ENCODE data around the gene SSTR4.

The SSTR4 gene

DNA sequence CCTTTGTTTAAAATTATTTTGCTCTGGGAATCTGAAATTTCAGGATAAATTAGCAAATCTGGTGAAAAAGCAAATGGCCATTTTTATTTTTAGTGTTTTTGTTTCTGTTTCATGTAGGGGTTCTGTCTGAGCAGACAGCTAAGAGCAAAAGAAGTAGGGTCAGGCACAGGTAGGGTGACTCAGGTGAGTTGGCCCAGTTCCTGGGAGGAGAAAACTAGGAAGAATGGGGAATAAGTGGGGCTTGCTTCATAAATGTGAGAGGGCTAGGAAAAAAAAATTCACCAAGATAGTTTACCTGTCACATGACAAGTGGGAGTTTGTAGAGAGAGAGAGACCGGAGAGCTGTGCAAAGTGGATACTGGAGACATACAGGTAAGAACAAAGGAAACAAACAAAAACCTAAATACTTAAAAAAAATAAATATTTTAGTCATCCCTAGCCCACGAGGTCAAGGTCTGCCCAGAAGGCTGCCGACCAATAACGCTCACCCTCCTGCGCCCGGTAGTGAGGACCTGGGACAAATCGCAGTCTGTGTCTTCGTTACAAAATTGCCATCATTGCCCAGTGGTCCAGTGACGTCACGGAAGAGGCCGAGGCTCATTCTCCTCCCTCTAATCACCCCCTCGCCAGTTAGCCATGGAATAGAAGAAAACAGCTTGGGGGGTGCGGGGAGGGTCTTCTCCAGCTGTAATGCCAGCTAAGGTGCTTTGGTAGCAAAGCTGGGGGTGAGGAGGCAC is 12.1 kb downstream of the SSTR4 start:
- no peak for DNase-seq

DNA sequence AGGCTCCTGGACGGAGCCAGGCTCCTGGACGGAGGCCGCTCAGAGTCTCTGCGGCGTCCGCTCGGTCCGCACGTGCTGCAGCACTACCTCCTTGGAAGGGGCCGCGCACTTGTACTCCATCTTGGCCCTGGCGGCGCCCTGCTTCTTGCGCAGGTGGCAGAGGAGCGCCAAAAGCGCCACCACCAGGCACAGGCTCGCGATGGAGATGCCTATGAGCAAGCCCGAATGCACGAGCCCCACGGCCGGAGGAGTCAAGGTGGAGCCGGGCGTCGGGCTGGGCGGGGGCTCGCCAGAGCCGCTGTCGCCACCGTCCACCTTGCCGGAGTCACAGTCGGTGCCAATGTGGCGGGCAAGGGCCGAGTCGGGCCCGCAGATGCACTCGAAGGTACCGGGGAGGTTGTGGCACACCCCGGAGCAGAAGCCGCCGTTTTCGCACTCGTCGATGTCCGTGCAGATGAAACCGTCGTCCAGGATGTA is 12.7 kb downstream of the SSTR4 start:
- no peak for DNase-seq

DNA sequence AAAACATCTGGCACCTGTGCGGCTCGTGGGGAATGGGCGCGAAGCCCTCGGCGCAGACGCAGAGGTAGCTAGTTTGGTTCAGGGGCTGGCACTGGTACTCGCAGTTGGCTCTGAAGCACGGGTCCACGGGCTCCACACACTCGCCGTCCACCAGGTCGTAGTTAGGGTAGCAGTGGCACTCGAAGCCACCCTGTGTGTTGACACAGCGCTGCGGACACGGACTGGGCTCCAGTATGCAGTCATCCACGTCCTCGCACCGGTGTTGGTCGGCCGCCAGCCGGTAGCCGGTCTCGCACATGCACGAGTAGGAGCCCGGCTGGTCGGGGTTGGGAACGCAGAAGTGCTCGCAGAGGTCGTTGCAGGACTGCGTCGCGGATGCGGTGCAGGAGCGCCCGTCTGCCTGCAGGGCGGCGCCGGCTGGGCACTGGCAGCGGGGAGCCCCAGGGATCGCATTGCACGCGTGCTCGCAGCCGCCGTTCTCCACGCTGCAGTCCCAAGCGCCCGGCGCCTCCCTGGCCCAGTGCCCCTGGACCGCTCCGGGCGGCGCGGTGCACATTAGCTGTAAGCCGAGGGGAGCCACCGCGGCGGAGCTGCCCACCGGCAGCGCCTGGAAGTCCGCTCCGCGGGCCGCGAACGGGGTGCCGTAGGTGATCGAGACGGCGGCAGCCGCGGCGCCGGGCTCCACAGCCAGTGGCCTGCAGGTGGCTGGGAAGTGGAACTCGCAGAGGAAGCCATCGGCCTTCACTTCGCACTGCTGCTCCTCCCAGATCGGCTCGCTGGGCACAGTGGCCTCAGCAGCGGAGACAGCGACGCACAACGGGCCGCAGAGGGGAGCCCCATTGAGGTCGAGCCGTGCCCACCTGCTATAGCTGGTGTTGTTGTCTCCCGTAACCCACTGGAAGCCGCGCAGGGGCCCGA is 13.4 kb downstream of the SSTR4 start:
- DNase-seq, result no peak

DNA sequence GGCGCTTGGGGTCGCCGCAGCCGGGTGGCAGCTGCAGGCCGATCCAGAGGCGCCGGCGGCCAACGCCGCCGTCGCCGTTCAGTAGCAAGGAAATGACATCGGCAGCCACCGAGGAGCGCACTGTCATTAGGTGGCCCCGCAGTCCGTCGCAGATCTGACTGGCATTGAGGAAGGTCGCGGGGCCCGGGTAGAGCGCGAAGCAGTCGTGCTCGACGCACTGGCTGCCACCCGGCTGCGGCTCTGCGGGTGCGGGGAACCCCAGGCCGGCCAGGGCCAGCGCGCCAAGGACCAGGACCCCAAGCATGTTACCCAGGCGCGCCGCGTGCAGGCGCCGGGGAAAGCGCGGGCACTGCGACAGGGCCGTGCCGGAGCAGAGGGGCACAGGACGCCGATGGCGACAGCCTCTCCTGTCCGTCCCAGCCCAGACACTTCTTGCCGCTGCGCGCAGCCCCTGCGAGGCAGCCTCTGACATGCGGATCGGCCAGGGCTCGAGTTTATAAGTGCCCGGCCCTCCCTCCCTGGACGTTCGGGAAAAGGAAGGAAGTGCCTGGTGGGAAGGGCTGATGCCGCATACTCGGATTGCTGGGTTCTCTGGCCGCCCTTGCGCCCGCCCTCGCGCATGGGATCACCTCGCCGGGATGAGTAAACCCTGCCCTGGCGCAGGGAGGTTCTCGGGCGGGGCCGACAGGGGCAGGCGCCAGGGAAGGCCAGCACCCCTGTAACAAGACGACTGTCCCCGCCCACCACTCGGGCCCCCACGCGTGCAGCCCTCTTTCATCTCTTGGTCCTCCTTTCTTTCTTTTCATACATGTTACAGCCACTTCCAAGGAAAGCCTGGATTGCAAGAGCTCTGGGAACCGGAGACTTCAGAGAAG is 14.3 kb downstream of the SSTR4 start, which contains the start of gene THBD:
Gene THBD (minus strand): TSS at position 472 of the 875 bp plus-strand sequence. CDS start 168 bp downstream, at position 304.
- no peak for DNase-seq

DNA sequence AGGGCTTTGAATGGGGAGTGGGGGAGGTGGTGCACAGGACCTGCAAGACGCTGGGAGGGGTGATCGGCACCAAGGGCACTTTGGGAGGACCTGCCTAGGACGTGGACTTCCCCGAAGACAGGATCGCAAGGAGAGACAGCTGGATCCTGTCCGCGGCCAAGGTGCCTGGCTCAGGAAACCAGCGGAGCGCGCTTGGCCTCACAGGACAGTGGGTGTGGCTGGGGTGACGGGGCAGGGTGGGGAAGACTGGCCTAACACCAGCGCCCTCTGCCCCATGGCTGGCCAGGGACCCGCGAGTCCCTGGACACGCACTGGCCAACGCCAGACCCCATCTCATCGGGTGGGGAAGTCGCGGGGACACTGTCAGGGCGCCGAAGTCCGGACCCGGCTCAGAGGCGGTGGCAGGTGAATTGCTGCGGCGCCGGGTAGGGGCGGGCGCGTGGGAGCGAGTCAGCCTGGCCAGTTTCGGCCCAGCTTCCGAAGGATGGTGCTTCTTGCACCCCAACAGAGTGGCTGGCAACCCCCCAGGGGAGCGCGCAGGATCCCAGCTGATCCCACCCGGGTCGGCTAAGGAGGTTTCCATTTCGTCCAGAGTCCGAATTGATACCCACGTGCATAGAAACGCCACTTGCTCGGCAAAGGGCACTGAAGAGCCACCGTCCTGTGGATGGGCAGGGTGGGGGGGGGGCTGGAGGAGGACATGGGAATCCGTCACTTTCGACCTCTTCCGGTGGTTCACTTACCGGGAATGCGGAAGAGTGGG is 15.1 kb downstream of the SSTR4 start:
- DNase-seq, result no peak

DNA sequence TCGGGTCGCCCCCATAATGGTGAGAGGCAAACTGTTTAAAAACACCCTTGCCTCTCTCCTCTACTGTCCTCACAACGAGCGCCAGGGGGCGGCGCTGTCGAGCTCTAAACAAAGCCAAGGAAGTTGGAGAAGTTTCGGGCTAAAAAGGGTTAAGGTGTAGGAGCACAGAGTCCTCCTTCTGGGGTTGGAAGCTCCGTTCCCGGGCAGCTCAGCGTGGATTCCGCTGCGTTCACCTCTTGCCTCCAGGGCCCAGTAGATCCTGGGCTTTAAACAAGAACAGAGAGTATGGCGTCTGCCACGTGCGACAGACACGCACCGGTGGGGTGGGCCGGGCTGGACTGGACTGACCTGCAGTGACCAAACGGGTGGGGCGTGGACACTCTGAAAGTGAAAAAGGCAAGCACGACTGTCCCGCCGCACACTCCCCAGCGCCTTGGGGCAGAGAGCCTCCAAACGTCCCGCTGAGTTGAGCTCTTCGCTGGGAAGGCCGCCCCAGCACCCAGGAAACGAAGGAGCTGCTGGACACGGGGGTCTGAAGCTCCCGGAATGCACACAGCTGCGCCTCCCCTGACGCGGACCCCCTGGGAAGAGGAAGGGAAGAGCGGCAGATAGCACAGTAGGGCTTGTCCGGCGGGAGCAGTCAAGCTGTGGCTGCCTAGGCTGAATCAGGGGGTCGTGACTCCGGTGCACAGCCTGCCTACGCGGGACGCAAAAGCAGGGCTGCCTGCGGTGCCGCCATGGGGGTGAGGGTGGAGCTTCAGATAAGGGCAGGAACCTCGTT is 15.9 kb downstream of the SSTR4 start:
- no peak for DNase-seq

DNA sequence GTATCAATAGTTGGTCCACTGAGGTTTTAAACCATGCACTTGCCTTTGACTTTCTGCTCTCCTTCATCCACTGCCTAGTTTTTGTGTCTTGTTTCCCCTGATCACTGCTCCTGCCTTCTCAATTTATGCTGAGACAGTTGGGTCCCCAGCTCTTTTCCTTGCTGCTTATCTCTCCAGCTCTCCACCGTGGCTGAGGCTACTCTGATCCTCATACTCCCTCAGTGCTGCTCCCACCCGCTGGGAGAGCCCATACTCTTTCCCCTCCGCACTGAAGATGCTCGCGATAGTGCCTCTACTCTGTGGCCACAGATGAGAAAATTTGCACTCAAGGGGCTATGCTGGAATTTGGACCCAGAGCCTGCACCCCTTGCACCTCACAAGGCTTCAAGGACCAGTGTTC is 17.8 kb downstream of the SSTR4 start:
- no peak for DNase-seq

DNA sequence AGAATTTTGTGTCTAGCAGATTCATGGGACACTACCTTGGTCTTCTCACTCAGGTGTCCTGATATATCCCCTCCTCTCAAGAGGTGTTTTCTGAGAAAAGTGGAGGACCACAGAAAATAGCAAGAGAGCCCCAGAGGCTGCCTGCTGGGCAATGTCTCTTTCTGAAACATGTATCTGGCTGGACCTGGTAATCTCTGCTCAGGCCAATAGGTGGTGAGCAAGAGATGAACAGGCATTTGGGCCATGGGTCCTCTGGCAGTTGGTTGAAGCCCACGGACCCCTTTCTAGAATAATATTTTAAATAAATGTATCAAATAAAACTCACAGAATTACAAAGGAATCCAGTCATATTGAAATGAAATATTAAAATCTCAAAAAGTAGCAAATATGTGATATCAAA is 23.1 kb downstream of the SSTR4 start:
- no peak for DNase-seq

DNA sequence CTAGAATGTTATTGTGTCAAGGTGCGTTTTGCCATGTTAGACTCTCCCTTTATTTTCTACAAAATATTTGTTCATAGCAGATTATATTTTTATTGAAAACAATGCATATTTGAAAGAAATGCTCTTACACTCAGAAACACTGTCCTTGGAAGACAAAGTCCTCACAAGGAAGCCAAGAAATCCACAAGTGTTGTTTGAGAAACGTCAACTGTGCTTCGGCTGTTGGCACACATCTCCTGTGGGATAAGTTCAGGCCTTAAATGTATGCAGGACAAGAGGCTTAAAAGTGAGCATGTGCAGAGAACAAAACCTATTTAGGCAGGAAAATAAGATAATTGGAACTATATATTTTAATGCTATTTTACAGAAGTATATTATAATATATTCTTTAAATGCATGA is 23.9 kb downstream of the SSTR4 start:
- DNase-seq, result no peak

DNA sequence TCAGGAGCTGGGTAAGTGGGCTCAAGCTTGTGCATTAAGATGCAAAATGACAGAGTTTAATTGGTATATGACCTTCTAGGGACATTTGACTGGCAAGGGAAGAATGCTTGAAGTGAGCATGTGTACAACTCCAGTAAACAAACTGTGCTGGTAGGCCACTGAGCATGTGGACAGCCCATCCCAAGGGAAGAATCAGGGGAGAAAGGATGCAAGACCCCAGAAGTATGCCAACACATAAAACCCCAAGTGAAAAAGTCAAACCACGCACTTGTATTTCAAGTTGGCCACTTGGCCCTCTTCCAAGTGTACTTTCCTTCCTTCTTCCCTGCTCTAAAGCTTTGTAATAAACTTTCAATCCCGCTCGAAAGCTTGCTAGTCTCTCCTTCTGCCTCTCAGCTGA is 24.7 kb downstream of the SSTR4 start:
- DNase-seq, result no peak

DNA sequence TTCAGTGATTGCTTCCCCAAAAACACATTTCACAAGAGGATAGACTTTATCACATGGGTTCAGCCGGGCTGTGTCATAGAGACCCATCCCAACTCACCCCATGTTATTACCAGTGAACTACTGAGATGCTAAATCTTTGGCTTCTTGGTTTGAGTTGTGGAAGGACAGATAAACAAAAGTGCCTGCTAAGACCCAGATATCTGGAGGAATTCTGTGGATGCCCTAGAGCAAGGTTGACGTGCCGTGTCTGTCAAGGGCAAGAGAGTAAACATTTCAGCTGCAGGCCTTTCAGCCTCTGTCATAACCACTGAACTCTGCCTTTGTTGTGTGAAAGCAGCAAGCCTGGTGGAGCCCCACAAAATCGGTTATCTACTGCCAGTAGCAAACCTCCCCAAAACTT is 25.5 kb downstream of the SSTR4 start:
- DNase-seq, result no peak

DNA sequence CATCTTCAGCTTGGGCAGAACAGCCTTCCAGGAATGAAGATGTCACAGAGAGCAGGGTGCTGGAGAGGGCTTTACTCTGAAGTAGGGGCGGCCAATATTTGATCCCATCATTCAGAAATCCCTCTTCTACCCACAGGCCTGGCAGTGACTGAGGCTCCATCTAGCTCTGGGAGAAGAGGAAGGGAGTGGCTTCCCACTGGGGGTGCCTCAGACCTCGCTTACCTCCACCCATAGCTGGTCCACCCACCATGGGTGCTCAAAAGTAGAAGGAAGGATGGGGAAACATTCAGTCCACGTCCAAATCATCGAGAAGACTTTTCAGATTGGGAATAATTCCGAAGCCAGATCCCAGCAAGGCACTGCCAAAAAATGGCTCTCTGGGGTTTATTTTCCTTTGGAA is 26.1 kb downstream of the SSTR4 start:
- DNase-seq, result no peak

DNA sequence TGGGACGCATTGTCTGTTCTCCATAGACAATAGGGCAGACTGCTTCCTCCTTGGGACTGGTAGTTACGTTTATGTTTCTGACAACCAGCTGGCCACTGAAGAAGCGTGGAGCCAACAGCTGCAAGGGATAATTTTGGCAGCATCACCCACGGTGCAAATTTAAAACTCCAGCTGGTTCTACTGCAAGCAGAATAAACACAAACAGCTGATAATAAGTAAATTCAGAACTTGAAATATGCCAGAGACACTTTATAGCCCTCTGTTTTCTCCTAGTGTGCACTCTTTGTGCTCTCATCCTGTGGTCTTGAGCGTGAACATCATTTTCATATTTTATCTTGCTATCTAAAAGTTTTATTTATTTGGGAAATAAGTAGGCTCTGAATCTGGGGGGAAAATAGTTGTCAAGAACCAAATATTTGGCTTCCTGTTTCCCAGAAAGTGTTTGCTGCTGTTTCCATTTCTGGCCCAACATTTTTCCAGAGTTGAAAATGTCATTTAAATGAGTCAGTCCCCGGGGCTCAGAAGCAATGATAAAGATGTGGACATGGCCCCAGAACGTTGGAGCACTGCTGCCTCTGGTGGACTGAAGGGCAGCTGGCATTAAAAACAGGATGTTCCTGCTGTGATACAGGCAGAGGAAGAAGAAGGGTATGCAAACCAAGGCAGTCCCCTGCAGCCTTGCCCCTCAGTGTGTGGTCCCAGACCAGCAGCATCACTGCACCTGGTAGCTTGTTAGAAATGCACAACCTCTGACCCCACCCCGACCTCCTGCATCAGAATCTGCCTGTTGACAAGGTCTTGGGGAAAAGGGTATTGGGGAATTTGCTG is 26.8 kb downstream of the SSTR4 start:
- no peak for DNase-seq

DNA sequence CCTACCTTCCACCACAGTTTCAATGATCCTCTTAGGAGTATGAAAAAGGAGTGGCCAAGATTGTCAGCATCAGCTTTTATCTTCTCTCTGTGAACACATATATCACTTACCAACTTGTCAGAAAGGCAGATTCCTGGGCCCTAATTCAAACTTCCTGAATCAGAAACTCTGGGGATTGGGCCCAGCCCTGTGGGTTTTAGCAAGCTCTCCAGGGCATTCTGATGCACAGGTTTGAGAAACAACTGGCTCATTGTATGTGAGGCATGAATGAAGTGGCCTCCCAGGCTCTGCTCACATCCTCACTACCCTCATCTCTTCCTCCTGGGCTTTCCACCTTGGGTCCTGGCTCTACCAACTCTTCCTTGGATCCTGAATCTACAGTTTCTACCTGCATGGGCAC is 27.5 kb downstream of the SSTR4 start:
- DNase-seq, result no peak

DNA sequence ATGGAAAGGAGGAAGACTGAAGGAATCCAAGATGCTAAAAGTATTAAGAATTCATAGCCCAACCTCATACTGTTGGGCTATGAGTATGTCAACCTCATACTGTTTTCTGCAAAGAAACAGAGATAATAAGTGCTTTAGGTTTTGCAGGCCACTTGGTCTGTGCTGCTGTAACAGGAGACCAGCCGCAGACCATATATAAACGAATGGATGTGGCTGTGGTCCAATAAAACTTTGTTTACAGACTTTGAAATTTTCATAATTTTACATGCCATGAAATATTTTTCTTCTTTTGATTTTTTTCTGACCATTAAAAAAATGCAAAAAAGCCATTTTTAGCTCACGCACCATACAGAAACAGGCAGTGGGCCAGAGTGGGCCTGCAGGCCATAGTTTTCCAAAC is 28.1 kb downstream of the SSTR4 start:
- DNase-seq, result no peak

DNA sequence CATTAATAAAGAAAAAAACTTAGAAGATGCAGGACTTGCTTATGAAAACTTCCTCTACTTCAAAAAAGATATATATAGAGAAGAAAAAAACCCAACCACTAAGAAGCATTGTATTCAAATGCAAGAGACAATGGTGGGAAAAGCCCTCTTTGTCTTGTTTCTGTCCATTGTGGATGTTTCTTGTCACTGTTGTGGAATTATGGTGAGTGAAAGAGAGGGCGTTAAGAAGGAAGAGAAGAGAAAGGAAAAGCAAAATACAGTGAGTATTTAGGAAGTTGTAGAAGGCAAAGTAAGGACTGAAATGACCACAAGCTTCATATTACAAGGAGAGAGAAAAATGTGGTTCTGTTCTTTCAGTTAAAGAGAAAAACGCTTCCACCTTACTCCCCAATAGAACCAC is 28.5 kb downstream of the SSTR4 start:
- no peak for DNase-seq

DNA sequence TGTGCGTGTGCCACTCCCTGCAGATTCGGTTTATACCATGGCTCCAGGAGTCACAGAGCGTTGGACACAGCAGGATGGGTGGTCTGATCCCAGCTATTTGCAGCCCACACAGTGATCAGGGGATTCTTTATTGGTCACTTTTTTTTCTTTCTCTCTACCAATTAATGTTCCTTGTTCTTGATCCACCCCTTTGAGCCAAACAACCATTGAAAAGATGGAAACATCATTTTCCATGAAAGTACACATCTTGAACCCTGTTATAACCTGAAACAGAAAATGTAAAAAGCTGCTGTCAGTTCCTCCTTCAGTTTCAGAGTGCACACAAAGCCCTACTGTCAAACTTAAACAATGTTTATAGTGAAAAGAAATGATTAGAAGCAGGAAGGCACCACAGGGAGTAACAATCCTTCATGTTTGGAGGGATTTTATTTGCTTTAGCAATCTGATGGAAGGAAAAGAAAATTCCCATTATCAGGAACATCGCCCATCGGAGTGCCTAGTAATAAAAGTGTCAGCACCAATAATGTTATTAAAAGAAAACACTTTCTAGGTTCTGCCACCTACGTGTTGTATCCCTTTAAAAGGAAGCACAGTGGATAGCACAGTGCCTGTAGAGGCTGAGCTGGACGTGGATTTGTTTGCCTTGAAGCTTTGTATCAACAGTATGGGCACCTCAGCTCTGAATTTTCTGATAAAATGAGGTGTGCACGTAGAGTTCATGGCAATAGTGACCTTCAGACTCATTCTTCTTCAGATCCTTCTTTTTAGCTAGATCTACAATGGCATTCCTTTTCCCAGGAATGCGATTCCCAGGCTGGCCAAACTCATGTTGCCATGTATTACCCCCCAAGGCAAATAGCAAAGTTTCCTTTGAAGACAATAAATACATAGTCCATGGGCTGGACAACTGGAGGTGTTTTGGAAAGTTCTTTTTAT is 30.4 kb downstream of the SSTR4 start:
- DNase-seq, result no peak

DNA sequence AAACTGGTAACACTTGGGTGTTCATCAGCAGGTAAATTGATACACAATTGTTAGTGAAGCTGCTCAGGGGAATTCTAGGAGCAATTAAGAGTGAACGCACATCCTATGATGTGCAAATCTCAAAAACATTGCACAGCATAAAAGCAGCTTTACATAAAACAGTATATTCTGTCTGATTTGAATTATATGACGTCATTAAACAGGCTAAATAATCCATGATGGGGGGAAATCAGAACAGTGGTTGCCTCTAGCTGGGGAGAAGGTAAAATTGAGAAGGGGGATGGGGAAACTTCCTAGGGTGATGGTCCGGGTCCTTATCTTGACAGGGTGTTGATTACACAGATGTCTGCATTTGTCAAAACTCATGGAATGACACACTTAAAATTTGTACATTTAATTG is 31.7 kb downstream of the SSTR4 start:
- no peak for DNase-seq

DNA sequence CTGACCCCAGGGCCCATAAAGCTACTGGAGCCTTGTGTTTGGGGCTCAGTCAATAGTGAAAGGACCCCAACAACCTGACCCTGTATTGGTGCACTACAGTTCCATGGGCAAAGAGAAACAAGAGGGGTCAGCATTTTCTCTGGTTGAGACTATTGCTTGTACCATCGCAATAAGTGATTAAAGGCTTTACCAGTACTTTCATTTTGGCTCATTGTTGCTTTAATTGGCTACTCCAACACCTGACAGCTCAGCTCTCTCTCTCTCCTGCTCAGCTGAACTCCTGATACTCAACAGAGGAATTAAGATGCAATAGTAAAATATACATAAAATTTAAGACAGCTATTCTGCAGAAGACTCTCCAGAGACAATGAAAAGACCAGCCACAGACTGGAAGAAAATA is 33.2 kb downstream of the SSTR4 start:
- DNase-seq, result no peak
